Ovary (tissue), 3 donors: ENCODE measurements around the gene GNPTAB.

Experiments used
- CTCF ChIP-seq, 3 donors: fragments of 450-650 bp in 2 of 3; fragments of 200-600 bp in 1 of 3; IDR thresholded peaks; one replicate each; pipeline versions ENCODE4 v1.5.1 to v1.8.0; 2016 to 2022; ENCODE audit warnings: antibody characterized with exemption in 3 of 3, mild to moderate bottlenecking in 1 of 3
- EP300 ChIP-seq: sonication (generic); formaldehyde crosslinking; IDR thresholded peaks from one replicate; pipeline ENCODE4 v1.6.1; 2017; ENCODE audit warnings: antibody characterized with exemption
- POLR2A ChIP-seq: fragments of 450-650 bp; IDR thresholded peaks from one replicate; pipeline ENCODE4 v1.6.1; 2017; ENCODE audit warnings: antibody characterized with exemption, mild to moderate bottlenecking, moderate library complexity
- donor health status: DM: no; HTN: no; CAD: no.

GRCh38 chr12:101809208-101809607, 21.6 kb downstream of the GNPTAB start:
- TF ChIP-seq EP300 (no peak), CTCF (IDR thresholded peaks at IDR 0.05) (no peak), POLR2A (no peak)
